ENCODE measurements around the gene CRTC3.
"Not testable (repeated sequence)": the region's sequence is repeated elsewhere in the genome, so short reads cannot be mapped to it uniquely, and the experiment has no call there.

CRTC3 gene

GRCh38 chr15:90524018-90524803 is 5.5 kb upstream of the CRTC3 start:
- not testable (repeated sequence) for DNase-seq

GRCh38 chr15:90529011-90529370 is 732 bp upstream of the CRTC3 start:
- DNase-seq, result no peak

- no peak for DNase-seq
Measured at GRCh38 chr15:90530250-90531051, 728 bp downstream of the CRTC3 start.

GRCh38 chr15:90531147-90531546 is 1.4 kb downstream of the CRTC3 start:
- DNase-seq, result no peak

GRCh38 chr15:90535254-90535653 is 5.5 kb downstream of the CRTC3 start:
- DNase-seq, result no peak

GRCh38 chr15:90539789-90540188 is 10.1 kb downstream of the CRTC3 start:
- no peak for DNase-seq

GRCh38 chr15:90540768-90541167 is 11.0 kb downstream of the CRTC3 start:
- no peak for DNase-seq

GRCh38 chr15:90545095-90545494 is 15.4 kb downstream of the CRTC3 start:
- no peak for DNase-seq

GRCh38 chr15:90547540-90547939 is 17.8 kb downstream of the CRTC3 start:
- no peak for DNase-seq

GRCh38 chr15:90550919-90551318 is 21.2 kb downstream of the CRTC3 start:
- no peak for DNase-seq

- DNase-seq, result no peak
Measured at GRCh38 chr15:90552162-90552928, 22.6 kb downstream of the CRTC3 start.

GRCh38 chr15:90552929-90553211 is 23.1 kb downstream of the CRTC3 start:
- DNase-seq, result no peak

- DNase-seq, result no peak
Measured at GRCh38 chr15:90553248-90553745, 23.6 kb downstream of the CRTC3 start.

GRCh38 chr15:90557186-90558084 is 27.7 kb downstream of the CRTC3 start:
- no peak for DNase-seq

- no peak for DNase-seq
Measured at GRCh38 chr15:90558171-90558573, 28.4 kb downstream of the CRTC3 start.

- no peak for DNase-seq
Measured at GRCh38 chr15:90559119-90559518, 29.4 kb downstream of the CRTC3 start.

- DNase-seq, result no peak
Measured at GRCh38 chr15:90560229-90560776, 30.6 kb downstream of the CRTC3 start.

- DNase-seq, result no peak
Measured at GRCh38 chr15:90561344-90562244, 31.9 kb downstream of the CRTC3 start.

- DNase-seq, result no peak
Measured at GRCh38 chr15:90562669-90563068, 32.9 kb downstream of the CRTC3 start.

- no peak for DNase-seq
Measured at GRCh38 chr15:90563463-90563862, 33.7 kb downstream of the CRTC3 start.

- DNase-seq, result no peak
Measured at GRCh38 chr15:90564051-90564450, 34.3 kb downstream of the CRTC3 start.
